IMR-90 (cell line): Measurements from ENCODE around the gene SYDE2. TPM values are rescaled to one million over a fixed set of nuclear protein-coding genes. Genes with fewer than 3 reads are reported as not detected.

ENCODE experiments used
- ATAC-seq: fragments of 200-7000 bp; cut with Tn5 transposase; 2 replicates; pipeline ENCODE4 v1.9.1; 2020; ENCODE audit warnings: low read depth, mild to moderate bottlenecking, moderate library complexity
- BruUV-seq: library from RNA; stranded (reverse); fragments of 400-500 nt; replicated peaks from 2 replicates; lab custom pipeline; 2021; lab: Mats Ljungman, UMichigan
- CTCF ChIA-PET: fragments of 300-600 bp; formaldehyde crosslinking; extraction: SDS; loops from one replicate; lab custom pipeline; 2021; ENCODE audit warnings: antibody characterized with exemption; lab: Yijun Ruan, JAX
- POLR2A ChIA-PET: fragments of 300-600 bp; sonication (Branson Sonifier 250); formaldehyde crosslinking; loops from one replicate; lab custom pipeline; 2022; ENCODE audit warnings: antibody characterized with exemption; ENCODE audit not compliant: unreplicated experiment; lab: Charles Lee
- DNase-seq: peaks from one replicate; pipeline ENCODE4 v3.0.0; 2013
- H2AFZ ChIP-seq: replicated peaks from 2 replicates; pipeline ENCODE3; 2013; ENCODE audit warnings: low read length, mild to moderate bottlenecking; ENCODE audit not compliant: poor library complexity
- H2AK5ac ChIP-seq: 2 replicates; pipeline ENCODE4 v1.6.1; 2013; ENCODE audit warnings: low read depth, low read length, inconsistent platforms
- H2AK9ac ChIP-seq: replicated peaks from 2 replicates; pipeline ENCODE3; 2013; ENCODE audit warnings: mild to moderate bottlenecking, low read depth, low read length, moderate library complexity; ENCODE audit not compliant: poor library complexity
- H2BK120ac ChIP-seq: 2 replicates; pipeline ENCODE4 v1.6.1; 2013; ENCODE audit warnings: low read depth, low read length, inconsistent platforms
- H2BK15ac ChIP-seq: 3 replicates; pipeline ENCODE4 v1.6.1; 2013; ENCODE audit warnings: low read depth, low read length, inconsistent platforms
- H2BK20ac ChIP-seq: 2 replicates; pipeline ENCODE4 v1.6.1; 2013; ENCODE audit warnings: low read depth, mild to moderate bottlenecking, inconsistent platforms, low read length, moderate library complexity
- H2BK5ac ChIP-seq: 2 replicates; pipeline ENCODE4 v1.6.1; 2013; ENCODE audit warnings: mild to moderate bottlenecking, low read depth, low read length, inconsistent platforms; ENCODE audit not compliant: poor library complexity, severe bottlenecking
- H3K14ac ChIP-seq: replicated peaks from 2 replicates; pipeline ENCODE4 v1.6.1; 2013; ENCODE audit warnings: low read depth, low read length, inconsistent platforms
- H3K18ac ChIP-seq: 2 replicates; pipeline ENCODE4 v1.6.1; 2013; ENCODE audit warnings: low read depth, low read length, control low read depth
- H3K23ac ChIP-seq: 2 replicates; pipeline ENCODE4 v1.6.1; 2013; ENCODE audit warnings: low read depth, low read length, inconsistent platforms
- H3K27ac ChIP-seq: 2 replicates; pipeline ENCODE4 v1.5.1; 2013; ENCODE audit warnings: mild to moderate bottlenecking, control low read depth, low read length; ENCODE audit not compliant: insufficient read depth
- H3K27me3 ChIP-seq: 2 replicates; pipeline ENCODE4 v1.6.1; 2013; ENCODE audit warnings: low read length; ENCODE audit not compliant: control insufficient read depth, insufficient read depth
- H3K36me3 ChIP-seq: 2 replicates; pipeline ENCODE4 v1.6.1; 2013; ENCODE audit warnings: low read length, mixed read lengths; ENCODE audit not compliant: control insufficient read depth, insufficient read depth
- H3K4ac ChIP-seq: 2 replicates; pipeline ENCODE4 v1.6.1; 2013; ENCODE audit warnings: low read depth, low read length, inconsistent platforms
- H3K4me1 ChIP-seq: 2 replicates; pipeline ENCODE4 v1.6.1; 2013; ENCODE audit warnings: low read length, mixed read lengths; ENCODE audit not compliant: control insufficient read depth, insufficient read depth
- H3K4me2 ChIP-seq: 2 replicates; pipeline ENCODE4 v1.6.1; 2013; ENCODE audit warnings: low read depth, mild to moderate bottlenecking, control low read depth, low read length, moderate library complexity
- H3K4me3 ChIP-seq: 2 replicates; pipeline ENCODE4 v1.5.1; 2013; ENCODE audit warnings: low read depth, mild to moderate bottlenecking, control low read depth, low read length, moderate library complexity; ENCODE audit not compliant: insufficient read depth
- H3K56ac ChIP-seq: 2 replicates; pipeline ENCODE4 v1.6.1; 2013; ENCODE audit warnings: low read length, inconsistent platforms; ENCODE audit not compliant: insufficient read depth; ENCODE audit errors: extremely low read depth
- H3K79me1 ChIP-seq, 2 experiments: 2 replicates each; pipeline ENCODE4 v1.6.1; 2013; ENCODE audit warnings: low read length in 2 of 2, inconsistent platforms in 1 of 2, low read depth in 1 of 2
- H3K9ac ChIP-seq: 2 replicates; pipeline ENCODE4 v1.6.1; 2013; ENCODE audit warnings: low read depth, low read length, control low read depth
- H3K9me1 ChIP-seq: 2 replicates; pipeline ENCODE4 v1.6.1; 2013; ENCODE audit warnings: low read length, inconsistent platforms; ENCODE audit not compliant: insufficient read depth
- H3K9me3 ChIP-seq: 2 replicates; pipeline ENCODE4 v1.6.1; 2013; ENCODE audit warnings: low read length; ENCODE audit not compliant: control insufficient read depth, insufficient read depth
- H4K20me1 ChIP-seq: 2 replicates; pipeline ENCODE4 v1.6.1; 2013; ENCODE audit warnings: low read length, inconsistent platforms; ENCODE audit not compliant: insufficient read depth
- H4K5ac ChIP-seq: 2 replicates; pipeline ENCODE4 v1.6.1; 2013; ENCODE audit warnings: mild to moderate bottlenecking, low read depth, low read length, control low read depth
- H4K8ac ChIP-seq, 2 experiments: 2 replicates each; pipeline ENCODE4 v1.6.1; 2013; ENCODE audit warnings: low read depth in 2 of 2, low read length in 2 of 2, control low read depth in 1 of 2, inconsistent platforms in 1 of 2
- H4K91ac ChIP-seq: 2 replicates; pipeline ENCODE4 v1.6.1; 2013; ENCODE audit warnings: low read depth, low read length, inconsistent platforms; ENCODE audit not compliant: insufficient read depth
- ELK1 ChIP-seq: fragments of 150-350 bp; IDR thresholded peaks from 2 replicates; pipeline ENCODE4 v1.6.1; 2016; ENCODE audit warnings: low read depth, mild to moderate bottlenecking, low read length, moderate library complexity, borderline replicate concordance
- RAD21 ChIP-seq: IDR thresholded peaks from 2 replicates; pipeline ENCODE4 v1.6.1; 2012; ENCODE audit warnings: low read length, improper control_type of control experiment
- SMC3 ChIP-seq: fragments of 150-350 bp; IDR thresholded peaks from 2 replicates; pipeline ENCODE4 v1.6.1; 2016; ENCODE audit warnings: low read depth, mild to moderate bottlenecking, antibody characterized with exemption, low read length, moderate library complexity
- dilution Hi-C: fragments of 300-500 bp; cut with HindIII; formaldehyde crosslinking; loops from one replicate; pipeline ENCODE4 v1.14.3; 2018; ENCODE audit warnings: low sequenced_read_pairs; ENCODE audit not compliant: unreplicated experiment
- in situ Hi-C: fragments of 300-500 bp; cut with MboI; formaldehyde crosslinking; loops from 3 replicates; pipeline ENCODE4 v1.14.3; 2019; ENCODE audit warnings: low sequenced_read_pairs, inconsistent platforms, mixed read lengths
- intact Hi-C: fragments of 100-400 bp; cut with micrococcal nuclease; formaldehyde crosslinking; loops from 2 replicates; pipeline ENCODE4 v1.10.0; 2022
- microRNA-seq, 2 experiments: library from miRNA; stranded (forward) in 1 of 2; unstranded in 1 of 2; fragments of 10-50 nt in 1 of 2; fragments of <30 nt in 1 of 2; gene quantifications in 1 of 2; microRNA quantifications in 1 of 2; one replicate each; pipeline versions ENCODE3 to v1.1.0; 2013 to 2020; ENCODE audit not compliant: insufficient read depth in 1 of 2, insufficient read length in 1 of 2, unreplicated experiment in 1 of 2
- polyA plus RNA-seq, 3 experiments: library from polyadenylated mRNA; depleted of rRNA; stranded (reverse); fragments of >200 nt; gene quantifications; 2 replicates each; pipeline ENCODE4 v1.2.3, GENCODE V29; 2012; ENCODE audit warnings: low replicate concordance in 1 of 3
- small RNA-seq, 5 experiments: library from RNA; depleted of rRNA; stranded (forward); fragments of <200 nt; gene quantifications; one replicate each; pipeline ENCODE3, GENCODE V24; 2012
- total RNA-seq: library from RNA; depleted of rRNA; stranded (reverse); fragments of >200 nt; gene quantifications from 2 replicates; pipeline ENCODE4 v1.2.3, GENCODE V29; 2012; rRNA removed
- TF ChIP-seq, protein P1 (sequence below): conservative IDR thresholded peaks from 2 replicates; pipeline ENCODE4 v1.5.1; 2012; ENCODE audit warnings: mild to moderate bottlenecking, low read depth, low read length, improper control_type of control experiment

Gene SYDE2
- total and polyA plus RNA-seq, 2 of the 4 experiments (the other 2 are of a cell fraction) = 1.8 to 10.0 TPM

GRCh38 chr1:85109475-85109874, 91.3 kb downstream of the SYDE2 start:
- Histone ChIP-seq H4K8ac (no peak overlapping the region), H2BK15ac (no peak overlapping the region), H3K4me2 (no peak overlapping the region), H4K91ac (no peak overlapping the region), H2AK5ac (no peak overlapping the region), H4K5ac (no peak overlapping the region), H3K56ac (no peak overlapping the region), H2AK9ac (no peak overlapping the region), H2BK5ac (no peak overlapping the region), H3K4ac (no peak overlapping the region), H3K18ac (no peak overlapping the region), H3K36me3 (no peaks in the 10 kb centered on the region), H3K27ac (no peak overlapping the region), H3K4me1 (no peaks in the 10 kb centered on the region), H2BK120ac (no peak overlapping the region), H3K4me3 (no peak overlapping the region), H3K23ac (no peak overlapping the region), H2BK20ac (no peak overlapping the region), H3K79me1 (no peaks in the 10 kb centered on the region), H3K9me1 (no peaks in the 10 kb centered on the region), H4K20me1 (no peaks in the 10 kb centered on the region), H3K9me3 (no peaks in the 10 kb centered on the region), H3K27me3 (no peaks in the 10 kb centered on the region), H3K14ac (no peak overlapping the region), H3K9ac (no peak overlapping the region), H2AFZ (peak overlapping the region; percentile 63)
- in situ Hi-C loops = no loop called here
- POLR2A ChIA-PET = interaction anchor here (0.5 kb wide), 1 partner anchor 1285 kb away, joined by 7 read pairs; no protein-coding TSS in a partner anchor
- ATAC-seq = peak; percentile 99
- CTCF ChIA-PET = interaction anchor here (0.5 to 2.9 kb wide), 22 partner anchors 13 to 470 kb away, joined by 3 to 20 read pairs (median 4); partner anchors contain the start of gene C1orf52
- DNase-seq = peak; percentile 75
- BruUV-seq = no TSS peak
- TF ChIP-seq ELK1 (no peak), RAD21 (peak; percentile 94), SMC3 (peak; percentile 96)
- TF ChIP-seq, protein P1, sequence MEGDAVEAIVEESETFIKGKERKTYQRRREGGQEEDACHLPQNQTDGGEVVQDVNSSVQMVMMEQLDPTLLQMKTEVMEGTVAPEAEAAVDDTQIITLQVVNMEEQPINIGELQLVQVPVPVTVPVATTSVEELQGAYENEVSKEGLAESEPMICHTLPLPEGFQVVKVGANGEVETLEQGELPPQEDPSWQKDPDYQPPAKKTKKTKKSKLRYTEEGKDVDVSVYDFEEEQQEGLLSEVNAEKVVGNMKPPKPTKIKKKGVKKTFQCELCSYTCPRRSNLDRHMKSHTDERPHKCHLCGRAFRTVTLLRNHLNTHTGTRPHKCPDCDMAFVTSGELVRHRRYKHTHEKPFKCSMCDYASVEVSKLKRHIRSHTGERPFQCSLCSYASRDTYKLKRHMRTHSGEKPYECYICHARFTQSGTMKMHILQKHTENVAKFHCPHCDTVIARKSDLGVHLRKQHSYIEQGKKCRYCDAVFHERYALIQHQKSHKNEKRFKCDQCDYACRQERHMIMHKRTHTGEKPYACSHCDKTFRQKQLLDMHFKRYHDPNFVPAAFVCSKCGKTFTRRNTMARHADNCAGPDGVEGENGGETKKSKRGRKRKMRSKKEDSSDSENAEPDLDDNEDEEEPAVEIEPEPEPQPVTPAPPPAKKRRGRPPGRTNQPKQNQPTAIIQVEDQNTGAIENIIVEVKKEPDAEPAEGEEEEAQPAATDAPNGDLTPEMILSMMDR = peak; percentile 92
- dilution Hi-C loops = no loop called here
- intact Hi-C loops = loop anchor here (1.0 to 5.0 kb wide), 4 partner anchors 88 to 164 kb away; no protein-coding TSS in a partner anchor

Small RNAs within 50 kb of the gene (microRNA-seq; reads per million reads assigned to microRNA genes)
- gene MIR4423 = 1.0 to 13.5 reads per million in 2 experiments

Small RNAs within 50 kb of the gene (small RNA-seq; reads per million reads assigned to genes)
- gene MIR4423 = 0 to 0.34 (median 0) reads per million in 5 experiments

Other genes with a start within 250 kb of the SYDE2 start
- 0.54 and 1.1 TPM in 2 replicates for gene MCOLN2, start 203.9 kb downstream of the SYDE2 start, total RNA-seq
- gene MCOLN2, start 203.9 kb downstream of the SYDE2 start, polyA plus RNA-seq (2012; rRNA removed) = 0.27 and 0.43 TPM in 2 replicates
- not detected in 2 replicates for gene MCOLN3, start 152.5 kb downstream of the SYDE2 start, total RNA-seq
- gene MCOLN3, start 152.5 kb downstream of the SYDE2 start, polyA plus RNA-seq (2012; rRNA removed) = 0.03 TPM in 1 of 2 replicates, not detected in the other
- gene C1orf52, start 58.6 kb upstream of the SYDE2 start, total RNA-seq = 16.3 and 23.1 TPM in 2 replicates
- gene C1orf52, start 58.6 kb upstream of the SYDE2 start, polyA plus RNA-seq (2012; rRNA removed) = 31.3 and 33.5 TPM in 2 replicates
- 30.5 and 51.4 TPM in 2 replicates for gene BCL10, start 75.6 kb upstream of the SYDE2 start, total RNA-seq
- gene BCL10, start 75.6 kb upstream of the SYDE2 start, polyA plus RNA-seq (2012; rRNA removed) = 11.2 and 15.3 TPM in 2 replicates